ENCODE data around the gene C3. TPM values are rescaled to one million over a fixed set of nuclear protein-coding genes. Genes with fewer than 3 reads are reported as not detected.
A peak's percentile ranks its signal among the peaks of the same experiment; 100 is the strongest.

C3 gene
- total RNA-seq, 1 donor from 2014 or later: 486 TPM

DNA sequence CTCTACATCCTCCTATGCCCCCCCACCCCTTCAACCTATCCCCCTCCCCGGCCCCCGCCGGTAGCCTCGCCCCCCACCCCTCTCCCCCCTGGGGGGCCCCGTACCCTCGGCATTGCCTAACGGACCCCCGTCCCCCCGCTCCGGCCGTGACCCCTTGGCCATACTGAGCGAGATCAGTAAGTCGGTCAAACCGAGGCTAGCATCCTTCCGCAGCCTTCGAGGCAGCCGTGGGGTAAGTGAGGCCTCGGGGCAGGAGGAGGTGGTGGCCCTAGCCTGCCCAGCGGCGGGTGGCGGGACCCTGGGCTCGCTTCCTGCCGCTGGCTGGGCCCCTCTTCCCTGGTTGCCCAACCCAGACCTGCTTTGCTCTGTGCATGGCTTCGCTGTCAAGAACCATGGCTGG, 25.5 kb upstream of the C3 start:
- DNase-seq (ENCODE audit: low spot score): no peak

GRCh38 chr19:6744381-6745301, 24.2 kb upstream of the C3 start:
- DNase-seq (ENCODE audit: low spot score): peak; percentile 80

DNA sequence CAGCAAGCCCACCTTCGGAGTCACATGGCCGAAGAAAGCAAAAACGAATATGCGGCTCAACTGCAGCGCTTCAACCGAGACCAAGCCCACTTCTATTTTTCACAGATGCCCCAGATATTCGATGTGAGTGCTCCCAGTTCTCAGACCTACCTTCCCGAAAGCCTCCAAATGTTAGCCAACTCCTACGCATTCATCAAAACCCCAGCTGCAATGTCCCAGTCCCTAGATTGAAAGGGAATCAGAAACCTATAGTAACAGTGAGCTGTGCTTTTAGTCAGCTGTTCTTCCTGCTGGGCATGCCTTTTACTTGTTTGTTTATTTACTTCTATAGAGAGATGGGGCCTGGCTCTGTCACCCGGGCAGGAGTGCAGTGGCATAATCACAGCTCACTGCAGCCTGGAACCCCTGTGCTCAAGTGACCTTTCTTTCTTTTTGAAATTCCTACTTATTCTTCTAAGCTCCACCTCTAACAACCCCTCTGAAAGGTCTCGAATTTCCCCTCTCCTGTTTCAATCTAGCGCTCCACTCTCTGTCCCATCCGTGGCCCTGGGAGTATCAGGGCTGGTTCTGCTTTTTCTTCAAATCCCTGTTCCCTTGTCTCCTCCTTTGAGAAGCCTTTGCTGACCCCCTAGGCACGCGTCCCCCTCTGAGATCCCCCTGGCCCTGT, 23.4 kb upstream of the C3 start:
- no peak for DNase-seq (ENCODE audit: low spot score)

DNA sequence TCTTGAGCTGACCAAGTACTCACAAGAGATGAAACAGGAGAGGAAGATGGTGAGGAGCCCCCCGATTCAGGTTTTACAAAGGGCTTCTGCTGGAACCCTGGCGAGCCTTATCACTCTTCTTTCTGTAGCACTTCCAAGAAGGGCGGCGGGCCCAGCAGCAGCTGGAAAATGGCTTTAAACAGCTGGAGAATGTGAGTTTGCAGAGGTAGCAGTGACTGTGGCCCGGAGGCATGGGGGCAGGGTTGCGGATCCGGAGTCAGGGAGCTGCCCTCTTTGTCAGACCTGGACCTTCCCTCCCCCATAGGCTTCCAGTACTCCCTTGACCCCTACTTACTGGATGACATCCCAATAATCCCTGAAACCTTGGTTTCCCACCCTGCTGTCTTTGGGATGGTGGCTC, 22.6 kb upstream of the C3 start:
- no peak for DNase-seq (ENCODE audit: low spot score)

- no peak for DNase-seq (ENCODE audit: low spot score)
Observed at GRCh38 chr19:6740589-6741343, 20.3 kb upstream of the C3 start.

GRCh38 chr19:6739883-6740588, 19.6 kb upstream of the C3 start:
- DNase-seq (ENCODE audit: low spot score): no peak

GRCh38 chr19:6739390-6739882, 19.0 kb upstream of the C3 start, which contains the start of gene TRIP10:
Gene TRIP10, plus strand, starts transcription at chr19:6739680. Its CDS starts 82 bp downstream, at chr19:6739762.
- peak; percentile 89 for DNase-seq (ENCODE audit: low spot score)

- no peak for DNase-seq (ENCODE audit: low spot score)
Observed at GRCh38 chr19:6738787-6739389, 18.4 kb upstream of the C3 start.

- DNase-seq (ENCODE audit: low spot score): peak; percentile 99
Observed at GRCh38 chr19:6737873-6738786, 17.7 kb upstream of the C3 start.

- peak; percentile 100 for DNase-seq (ENCODE audit: low spot score)
Observed at GRCh38 chr19:6737284-6737872, 16.9 kb upstream of the C3 start, which contains the start of gene GPR108. Gene GPR108, minus strand, starts transcription at chr19:6737580. Its CDS starts 4 bp downstream, at chr19:6737576.

DNA sequence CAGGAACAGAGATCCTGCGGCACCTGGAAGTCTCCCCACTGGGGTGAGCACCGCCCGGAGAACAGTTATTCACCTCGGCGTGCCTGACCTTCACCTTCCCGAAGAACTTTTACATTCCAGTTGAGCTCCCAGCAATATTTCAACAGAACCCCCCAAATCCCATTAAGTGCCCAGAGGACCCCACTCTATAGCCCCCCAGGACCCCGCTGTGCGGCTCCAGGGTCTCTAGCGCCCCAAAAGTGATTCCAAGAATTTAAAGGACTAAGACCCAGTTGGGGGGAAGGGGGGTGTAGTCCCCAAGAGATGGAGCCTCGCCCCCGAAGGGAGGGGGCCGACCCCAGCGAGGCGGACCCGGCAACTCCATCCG, 16.4 kb upstream of the C3 start:
- no peak for DNase-seq (ENCODE audit: low spot score)

DNA sequence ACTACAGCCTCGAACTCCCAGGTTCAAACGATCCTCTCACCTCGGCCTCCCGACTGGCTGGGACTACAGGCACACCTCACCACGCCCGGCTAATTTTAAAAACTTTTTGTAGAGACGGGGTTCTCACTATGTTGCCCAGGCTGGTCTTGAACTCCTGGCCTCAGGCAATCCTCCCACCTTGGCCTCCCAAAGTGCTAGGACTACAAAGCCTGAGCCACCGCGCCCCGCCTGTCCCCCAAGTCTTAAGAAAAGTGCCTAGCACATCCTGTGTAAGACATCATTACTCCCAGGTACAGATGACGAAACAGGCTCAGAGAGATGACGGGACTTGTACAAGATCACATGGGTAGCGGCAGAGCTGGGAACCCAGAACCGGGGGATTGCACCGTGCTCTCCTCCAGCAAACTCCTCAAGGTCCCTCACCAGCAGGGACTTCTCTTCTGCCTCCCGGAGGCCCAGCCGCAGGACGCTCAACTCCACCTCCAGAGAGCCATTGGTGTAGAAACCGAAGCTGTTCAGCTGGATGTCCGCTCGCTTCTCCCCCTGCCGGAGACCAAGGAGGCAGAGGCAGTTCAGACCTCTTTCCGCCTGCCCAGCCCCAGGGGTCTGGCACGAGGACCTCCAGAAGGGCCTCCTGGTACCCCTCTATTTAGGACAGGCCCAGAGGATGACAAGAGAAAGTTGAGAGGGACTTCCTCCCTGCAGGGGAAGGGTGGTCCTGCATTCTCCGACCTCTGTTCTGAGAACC, 15.9 kb upstream of the C3 start:
- DNase-seq (ENCODE audit: low spot score): peak; percentile 82

- DNase-seq (ENCODE audit: low spot score): no peak
Observed at GRCh38 chr19:6735181-6735911, 14.9 kb upstream of the C3 start.

GRCh38 chr19:6734096-6734696, 13.7 kb upstream of the C3 start:
- DNase-seq (ENCODE audit: low spot score): no peak

GRCh38 chr19:6733338-6734095, 13.1 kb upstream of the C3 start:
- DNase-seq (ENCODE audit: low spot score): no peak

DNA sequence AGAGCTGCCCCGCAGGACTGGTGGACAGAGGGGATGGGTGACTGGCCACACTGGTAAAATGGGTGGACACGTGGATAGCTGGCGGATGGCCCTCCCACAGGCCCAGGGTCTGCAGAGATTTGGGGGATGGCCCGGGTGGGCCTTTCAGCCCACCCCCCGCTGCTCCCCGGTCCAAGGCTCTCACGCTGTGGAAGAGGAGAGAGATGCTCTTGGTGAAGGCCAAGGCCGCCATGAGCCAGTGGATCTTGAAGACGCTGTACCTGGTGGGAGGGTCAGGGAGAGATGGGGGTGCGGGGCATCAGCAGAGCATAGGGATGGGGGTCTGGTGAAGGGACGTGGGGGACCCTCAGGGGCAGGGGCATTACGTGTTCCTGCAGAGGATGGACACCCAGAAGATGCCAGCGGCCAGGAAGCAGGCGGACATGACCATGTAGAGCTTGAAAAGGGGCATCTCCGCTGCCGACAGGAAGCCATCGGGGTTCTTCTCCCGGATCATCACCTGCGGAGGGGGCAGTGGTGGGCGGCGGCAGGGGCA, 12.4 kb upstream of the C3 start:
- no peak for DNase-seq (ENCODE audit: low spot score)

GRCh38 chr19:6731822-6732221, 11.4 kb upstream of the C3 start:
- DNase-seq (ENCODE audit: low spot score): no peak

Data from mucosa of gallbladder (tissue), 1 donor.